COLO668 (cell line): ENCODE data around the gene RAP1GAP2.
"Not testable (repeated sequence)": the region's sequence is repeated elsewhere in the genome, so short reads cannot be mapped to it uniquely, and the experiment has no call there.

Experiments
- DNase-seq: peaks from one replicate; lab custom pipeline; 2025; ENCODE audit not compliant: unreplicated experiment; lab: John Stamatoyannopoulos, UW

RAP1GAP2 gene

DNA sequence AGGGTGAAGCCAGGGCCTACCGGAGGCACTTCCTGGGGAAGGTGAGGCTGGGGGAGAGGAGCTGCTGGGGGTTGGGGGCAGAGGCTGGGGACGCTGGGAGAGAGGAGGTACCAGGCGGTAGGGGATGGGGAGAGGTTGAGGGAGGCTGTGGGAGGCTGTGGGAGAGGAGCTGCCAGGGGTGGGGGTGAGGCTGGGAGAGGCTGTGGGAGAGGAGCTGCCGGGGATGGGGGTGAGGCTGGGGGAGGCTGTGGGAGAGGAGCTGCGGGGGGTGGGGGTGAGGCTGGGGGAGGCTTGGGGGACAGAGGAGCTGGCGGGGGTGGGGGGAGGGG, 167.8 kb downstream of the RAP1GAP2 start:
- no peak for DNase-seq

DNA sequence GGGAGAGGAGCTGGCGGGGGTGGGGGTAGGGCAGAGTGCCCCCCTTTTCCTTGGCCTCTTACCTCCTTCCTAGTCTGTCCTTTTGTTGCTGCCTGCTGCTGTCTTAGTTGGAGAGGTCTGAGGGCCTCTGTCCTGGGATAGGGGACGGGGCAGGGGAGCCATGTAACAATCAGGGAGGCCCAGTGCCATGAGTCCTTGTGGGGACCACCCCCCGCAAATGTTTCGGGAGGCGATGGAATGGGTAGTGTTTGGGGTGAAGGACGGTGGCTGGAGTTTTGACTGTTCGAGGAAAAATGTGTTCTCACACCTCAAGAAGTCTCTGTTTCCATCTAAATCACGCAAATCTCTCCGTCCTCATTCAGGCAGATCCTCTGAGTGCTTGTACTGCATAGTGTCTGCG, 168.1 kb downstream of the RAP1GAP2 start:
- no peak for DNase-seq

GRCh38 chr17:2964831-2965230, 168.6 kb downstream of the RAP1GAP2 start:
- DNase-seq, result no peak

GRCh38 chr17:2965621-2966595, 169.7 kb downstream of the RAP1GAP2 start:
- DNase-seq, result no peak

- DNase-seq, result no peak
Measured at GRCh38 chr17:2967515-2967914, 171.3 kb downstream of the RAP1GAP2 start.

GRCh38 chr17:2971851-2972250, 175.6 kb downstream of the RAP1GAP2 start:
- DNase-seq, result no peak

DNA sequence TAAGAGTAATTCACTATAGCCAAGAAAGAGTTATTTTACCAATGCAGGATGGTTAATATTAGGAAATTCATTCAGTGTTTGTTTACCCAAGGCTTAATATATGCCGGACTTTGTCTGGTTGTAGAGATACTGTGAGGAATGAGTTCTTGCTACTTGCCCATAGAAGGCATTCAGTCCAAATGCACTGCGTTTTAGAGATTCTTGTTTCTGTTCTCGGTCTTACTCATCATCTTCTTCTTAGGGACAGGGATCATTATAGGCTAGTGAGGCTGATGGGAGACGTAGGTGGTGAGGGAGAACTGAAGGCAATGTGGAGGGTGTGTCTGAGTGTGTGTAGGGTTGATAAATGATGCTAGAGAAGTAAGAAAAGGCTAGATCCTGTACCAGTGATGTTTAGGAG, 176.5 kb downstream of the RAP1GAP2 start:
- DNase-seq, result no peak

- DNase-seq, result no peak
Measured at GRCh38 chr17:2974347-2974746, 178.1 kb downstream of the RAP1GAP2 start.

GRCh38 chr17:2975469-2975958, 179.3 kb downstream of the RAP1GAP2 start:
- DNase-seq, result no peak

- no peak for DNase-seq
Measured at GRCh38 chr17:2977157-2977556, 180.9 kb downstream of the RAP1GAP2 start.

DNA sequence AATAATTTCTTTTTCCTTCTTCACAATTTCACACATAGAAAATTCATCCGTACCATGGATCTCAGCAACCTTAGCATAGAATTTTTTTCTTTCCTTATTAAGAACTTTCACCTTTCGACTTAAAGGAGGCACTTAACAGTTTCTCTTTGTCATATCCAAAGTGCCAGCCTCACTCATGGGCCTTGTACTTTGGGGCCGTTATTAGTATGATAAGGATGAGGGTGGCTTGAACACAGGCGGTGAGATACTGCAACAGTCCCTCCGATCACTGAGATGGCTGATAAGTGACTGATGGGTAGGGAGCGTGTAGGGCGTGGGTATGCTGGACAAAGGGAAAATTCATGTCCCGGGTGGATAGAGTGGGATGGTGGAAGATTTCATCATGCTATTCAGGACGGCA, 181.9 kb downstream of the RAP1GAP2 start:
- DNase-seq, result no peak

- no peak for DNase-seq
Measured at GRCh38 chr17:2978991-2979390, 182.8 kb downstream of the RAP1GAP2 start.

GRCh38 chr17:2980211-2980903, 184.1 kb downstream of the RAP1GAP2 start:
- DNase-seq, result no peak

DNA sequence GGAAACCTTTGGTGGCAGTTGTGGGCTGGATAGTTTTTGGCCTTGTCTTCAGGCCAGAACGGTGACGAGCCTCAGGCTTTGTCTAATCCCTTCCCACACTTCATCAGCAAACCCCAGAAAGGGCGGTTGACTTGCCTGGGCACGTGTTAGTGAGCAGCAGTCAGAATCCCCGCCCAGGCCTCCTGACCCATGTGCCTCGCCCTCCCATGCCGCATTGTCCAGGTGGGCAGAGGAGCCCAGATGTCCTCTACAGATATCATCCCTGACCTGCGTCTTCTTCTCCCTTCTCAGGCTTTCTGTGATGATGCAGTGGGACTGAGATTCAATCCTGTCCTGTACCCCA, 184.6 kb downstream of the RAP1GAP2 start:
- no peak for DNase-seq

GRCh38 chr17:2981325-2981724, 185.1 kb downstream of the RAP1GAP2 start:
- DNase-seq, result no peak

GRCh38 chr17:2982854-2983253, 186.6 kb downstream of the RAP1GAP2 start:
- DNase-seq, result no peak

GRCh38 chr17:2983255-2983654, 187.0 kb downstream of the RAP1GAP2 start:
- no peak for DNase-seq

DNA sequence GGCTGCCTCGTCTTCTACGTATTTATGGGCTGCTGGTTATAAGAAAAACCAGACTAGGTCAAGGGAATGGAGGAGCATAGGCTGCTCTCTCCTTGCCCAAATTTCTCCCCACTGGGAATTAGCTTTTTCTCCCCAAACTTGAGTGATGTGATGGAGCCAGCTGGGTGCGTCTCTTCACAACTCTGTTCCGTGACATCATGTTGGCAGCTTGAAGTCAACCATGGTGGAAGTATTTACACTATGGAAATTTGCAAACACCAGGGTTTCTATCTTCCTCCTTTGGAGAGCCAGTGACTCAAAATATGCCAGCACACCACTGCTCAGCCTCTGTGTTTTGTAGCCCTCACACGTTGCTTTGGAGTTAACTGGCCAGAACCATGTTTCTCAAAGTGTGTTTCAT, 189.1 kb downstream of the RAP1GAP2 start:
- no peak for DNase-seq

DNA sequence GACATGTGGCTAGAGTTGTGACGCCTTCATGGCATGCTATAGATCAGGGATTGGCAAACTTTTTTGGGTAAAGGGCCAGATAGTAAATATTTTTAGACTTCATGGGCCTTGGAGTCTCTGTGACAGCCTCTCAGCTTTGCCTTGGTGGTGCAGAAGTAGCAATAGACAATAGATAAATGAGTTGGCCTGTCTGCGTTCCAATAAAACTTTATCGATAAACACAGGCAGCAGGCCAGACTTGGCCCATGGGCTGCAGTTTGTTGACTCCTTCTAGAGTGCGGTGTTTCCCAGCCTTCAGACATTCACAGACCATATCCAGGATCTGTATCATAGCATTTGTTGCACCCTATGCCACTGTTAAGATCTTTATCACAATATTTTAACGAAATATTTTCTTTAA, 190.7 kb downstream of the RAP1GAP2 start:
- DNase-seq, result no peak

DNA sequence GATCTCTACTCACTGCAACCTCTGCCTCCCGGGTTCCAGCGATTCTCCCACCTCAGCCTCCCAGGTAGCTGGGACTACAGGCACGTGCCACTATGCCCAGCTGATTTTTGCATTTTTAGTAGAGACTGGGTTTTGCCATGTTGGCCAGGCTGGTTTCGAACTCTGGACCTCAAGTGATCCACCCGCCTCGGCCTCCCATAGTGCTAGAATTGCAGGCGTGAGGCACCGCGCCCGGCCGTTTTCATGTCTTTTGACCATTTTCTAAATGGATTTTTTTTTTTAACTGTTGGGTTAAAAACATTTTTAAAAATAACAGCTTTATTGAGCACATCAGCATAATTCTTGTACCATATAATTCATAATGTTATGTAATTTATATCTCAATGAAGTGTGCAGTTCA, 193.2 kb downstream of the RAP1GAP2 start:
- not testable (repeated sequence) for DNase-seq

GRCh38 chr17:2989855-2990254, 193.6 kb downstream of the RAP1GAP2 start:
- no peak for DNase-seq

GRCh38 chr17:2990396-2990795, 194.2 kb downstream of the RAP1GAP2 start:
- DNase-seq, result no peak
